HG03442 (cell line): ENCODE results near the gene ANKRD10.

Experiments
- ATAC-seq: cut with Tn5 transposase; IDR thresholded peaks from one replicate; pipeline ENCODE4 v1.9.1; 2021; ENCODE audit warnings: mild to moderate bottlenecking, moderate library complexity; ENCODE audit not compliant: unreplicated experiment

ANKRD10 gene

DNA sequence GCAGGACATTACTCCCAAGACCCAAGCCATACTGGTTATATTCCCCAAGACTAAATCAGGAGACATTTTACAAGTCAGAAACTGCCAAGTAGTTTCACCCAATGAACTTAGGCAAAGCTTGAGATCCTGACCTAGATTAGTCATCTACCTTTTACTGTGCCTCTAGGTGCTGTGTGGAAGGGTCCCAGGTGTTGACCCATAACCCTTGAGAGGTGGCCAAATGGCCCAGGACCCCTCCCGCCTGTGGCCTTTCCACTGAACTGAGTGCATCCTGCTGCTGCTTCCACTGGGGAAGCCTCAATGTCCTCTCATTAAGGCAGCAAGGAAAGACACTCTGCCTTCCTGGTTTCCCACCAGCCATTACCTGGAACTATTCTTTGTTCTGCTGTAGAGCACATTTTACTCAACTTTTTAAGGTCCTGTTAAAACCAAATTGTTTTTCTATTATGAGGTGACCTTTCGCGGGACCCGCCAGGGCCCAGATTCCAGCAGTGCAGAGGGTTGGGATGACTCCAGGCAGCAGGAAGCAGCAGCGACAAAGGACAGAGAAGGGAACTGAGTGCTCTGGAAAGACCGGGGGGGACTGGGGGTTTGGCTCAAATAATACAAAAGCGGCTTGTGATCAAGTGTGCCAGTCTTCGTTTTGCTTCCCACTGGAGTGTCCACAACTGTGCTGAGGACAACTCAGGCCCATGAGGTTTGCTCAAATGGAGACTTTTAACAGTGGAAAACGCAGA lies 27.1 kb downstream of the ANKRD10 start:
- ATAC-seq, result no peak

DNA sequence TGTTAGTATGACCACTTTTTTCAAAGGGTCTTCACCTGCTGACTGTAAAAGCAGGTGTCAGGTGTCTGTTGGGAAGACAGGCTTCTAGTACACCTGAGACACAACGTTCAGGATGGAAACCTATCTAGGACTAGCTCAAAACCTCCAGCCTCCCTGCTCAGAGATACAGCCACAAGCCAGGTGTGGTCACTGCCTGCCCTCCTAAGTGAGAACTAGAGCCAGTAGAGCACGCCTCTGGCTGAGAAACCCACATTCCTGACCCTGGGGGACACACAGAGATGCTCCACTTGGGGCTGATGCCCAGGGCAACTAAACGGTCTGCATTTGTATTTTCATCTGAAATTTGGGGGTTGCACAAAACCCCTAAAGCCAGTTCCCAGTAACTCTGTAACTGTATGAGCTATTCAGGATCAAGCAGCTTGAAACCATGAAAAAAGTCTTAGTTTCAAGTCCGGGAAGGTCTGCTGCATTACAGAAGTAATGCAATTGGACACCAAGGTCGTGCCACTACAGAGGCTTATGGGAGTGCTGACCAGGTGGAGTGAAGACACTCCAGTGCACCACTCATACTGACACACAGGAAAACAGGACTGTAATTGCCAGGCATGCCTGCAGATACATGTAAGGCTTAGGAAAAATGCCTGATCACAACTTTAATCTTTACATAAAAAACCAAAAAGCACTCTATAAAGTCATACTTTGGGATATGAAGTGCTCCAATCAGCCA lies 27.8 kb downstream of the ANKRD10 start:
- ATAC-seq, result no peak

DNA sequence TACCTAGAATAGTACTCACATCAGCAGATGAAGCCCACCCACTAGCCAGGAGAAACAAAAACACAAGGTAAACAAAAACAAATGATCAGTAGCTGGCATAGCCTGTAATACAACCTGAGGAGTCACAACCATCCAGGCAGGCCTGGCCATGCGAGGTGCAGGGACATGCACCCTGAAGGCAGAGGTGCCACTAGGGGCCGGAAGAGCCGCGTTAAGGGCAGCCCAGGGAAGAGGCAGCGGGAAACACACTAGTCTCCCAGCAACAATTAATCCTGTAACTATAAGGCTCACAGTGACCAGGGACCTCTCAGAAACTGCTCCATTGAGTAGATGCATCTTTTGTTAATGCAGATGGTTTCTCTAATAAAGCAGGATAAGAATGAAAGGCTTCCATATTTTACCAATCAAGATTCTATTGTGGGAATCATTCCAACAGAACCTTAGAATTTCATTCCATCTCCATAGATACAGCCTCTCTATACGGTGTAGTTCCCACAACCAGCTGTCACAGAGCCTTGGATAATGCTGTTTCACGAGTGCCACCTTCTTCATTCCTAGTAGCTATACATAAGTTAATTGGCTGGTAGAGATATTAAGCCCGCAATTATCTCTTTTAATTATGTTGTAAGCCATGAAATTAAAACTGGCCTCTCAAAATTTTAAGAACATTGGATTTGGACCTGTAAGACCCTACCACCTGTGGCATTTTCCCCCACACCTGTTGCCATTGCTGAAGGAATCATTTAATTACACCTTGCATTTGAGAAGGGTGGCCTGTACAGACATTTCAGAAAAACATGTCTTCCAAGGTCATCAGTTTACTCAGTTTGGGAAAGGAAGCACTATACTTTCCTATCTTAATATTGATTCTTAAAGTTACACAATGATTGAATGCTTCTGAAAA lies 28.7 kb downstream of the ANKRD10 start:
- ATAC-seq, result no peak

DNA sequence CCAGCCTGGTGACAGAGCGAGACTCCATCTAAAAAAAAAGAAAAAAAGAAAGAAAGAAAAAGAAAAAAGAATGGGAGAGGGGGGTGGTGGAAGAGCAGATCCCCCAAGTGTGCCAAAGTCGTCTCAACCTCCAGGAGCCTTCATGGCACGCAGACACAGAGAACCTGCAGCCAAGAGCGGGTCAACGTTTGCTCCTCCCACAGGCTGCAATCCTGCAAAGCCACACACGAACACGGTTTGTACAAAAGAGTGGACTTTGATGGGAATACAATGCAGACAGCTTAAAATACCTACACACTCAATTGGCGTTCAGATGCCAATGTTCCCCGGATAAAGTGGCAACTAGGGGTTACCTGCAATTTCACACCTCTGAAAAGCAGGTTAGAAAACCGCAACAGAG lies 29.4 kb downstream of the ANKRD10 start:
- no peak for ATAC-seq

DNA sequence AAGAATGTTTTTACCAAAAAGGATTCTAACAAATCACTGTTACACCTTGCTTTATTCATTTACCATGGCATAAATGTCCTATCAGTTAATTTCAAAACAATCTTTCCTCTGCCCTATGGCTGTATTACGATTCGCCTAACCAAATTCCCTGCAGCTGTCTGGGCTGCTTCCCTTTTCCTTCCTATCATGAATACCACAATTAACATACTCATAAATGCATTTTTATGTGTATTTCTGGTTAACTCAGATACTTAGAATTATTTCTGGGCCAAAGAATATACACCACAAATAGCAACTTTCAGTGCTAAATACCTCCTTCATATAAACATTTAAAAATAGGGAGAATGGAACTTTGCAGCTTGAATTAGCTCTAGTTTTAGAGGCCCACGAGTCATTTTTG lies 30.4 kb downstream of the ANKRD10 start:
- ATAC-seq, result no peak

DNA sequence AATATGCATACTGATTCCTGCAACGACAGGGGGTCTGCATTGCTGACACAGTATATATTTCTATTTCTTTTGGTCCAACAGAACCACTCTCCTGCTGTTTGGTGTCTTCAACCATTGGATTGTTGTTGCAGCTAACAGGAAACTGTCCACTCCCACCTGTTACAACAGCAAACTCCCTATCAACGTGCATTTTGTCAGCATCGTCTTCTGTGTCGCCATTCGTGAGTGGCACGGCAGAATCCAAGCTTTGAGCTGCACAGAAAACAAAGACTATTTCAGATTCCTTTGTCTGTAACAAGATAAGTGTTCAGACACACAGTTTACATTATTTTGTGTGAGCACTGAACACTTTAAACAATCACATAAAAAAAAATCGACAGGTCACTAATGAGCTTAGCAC lies 31.3 kb downstream of the ANKRD10 start:
- ATAC-seq, result no peak

DNA sequence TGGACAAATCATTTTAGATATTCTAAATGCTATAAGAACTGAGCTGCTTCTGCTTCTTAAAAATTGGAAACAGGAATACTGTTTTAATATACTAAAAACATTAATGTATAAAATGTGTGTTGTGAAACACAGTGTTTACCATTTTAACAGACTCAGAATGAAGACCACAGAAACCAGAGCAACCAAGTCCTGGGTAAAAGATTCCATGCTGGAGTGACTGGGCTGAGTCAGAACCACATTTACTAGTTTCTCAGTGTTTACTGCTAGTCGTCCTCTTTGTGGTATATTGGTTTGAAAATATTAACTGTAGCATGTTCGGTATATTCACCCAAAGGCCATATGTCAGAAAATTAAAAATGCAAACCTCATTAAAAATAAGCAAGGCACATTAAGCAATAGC lies 31.9 kb downstream of the ANKRD10 start:
- no peak for ATAC-seq

DNA sequence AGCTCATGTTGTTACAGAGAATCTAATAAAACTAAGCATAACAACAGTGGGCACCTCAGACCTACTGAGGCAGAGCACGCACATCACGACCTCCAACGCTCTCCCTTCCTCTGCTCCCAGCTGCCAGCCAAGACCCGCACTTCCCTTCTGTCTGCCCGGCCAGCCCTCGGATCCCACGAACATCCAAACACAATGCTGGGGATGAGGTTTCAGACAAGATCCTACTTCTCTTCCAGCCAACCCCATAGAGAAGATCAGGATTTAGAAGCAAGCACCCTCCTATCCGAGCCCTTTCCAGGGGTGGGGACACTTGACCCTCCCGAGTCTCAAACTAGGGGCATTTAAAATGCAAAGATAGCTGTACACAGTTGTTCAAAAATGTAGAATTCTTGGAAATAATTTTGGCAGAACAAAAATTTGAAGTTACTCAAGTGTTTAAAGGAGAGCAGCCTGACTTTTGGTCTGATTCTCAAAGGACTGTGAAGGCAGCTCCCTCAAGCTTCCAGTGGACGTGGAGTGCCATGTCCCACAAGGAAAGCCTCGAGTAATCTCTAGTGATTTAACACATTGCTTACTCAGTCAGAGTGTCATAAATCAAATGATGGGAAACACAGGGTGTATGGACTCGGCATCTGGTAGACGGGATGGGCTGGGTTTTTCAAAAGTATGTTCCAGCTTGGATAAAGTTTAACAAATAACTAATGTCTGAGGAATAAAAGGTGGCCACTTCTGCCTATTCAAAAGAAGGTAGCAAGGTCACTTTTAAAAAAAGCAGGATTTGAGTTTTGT lies 32.8 kb downstream of the ANKRD10 start:
- ATAC-seq, result no peak

DNA sequence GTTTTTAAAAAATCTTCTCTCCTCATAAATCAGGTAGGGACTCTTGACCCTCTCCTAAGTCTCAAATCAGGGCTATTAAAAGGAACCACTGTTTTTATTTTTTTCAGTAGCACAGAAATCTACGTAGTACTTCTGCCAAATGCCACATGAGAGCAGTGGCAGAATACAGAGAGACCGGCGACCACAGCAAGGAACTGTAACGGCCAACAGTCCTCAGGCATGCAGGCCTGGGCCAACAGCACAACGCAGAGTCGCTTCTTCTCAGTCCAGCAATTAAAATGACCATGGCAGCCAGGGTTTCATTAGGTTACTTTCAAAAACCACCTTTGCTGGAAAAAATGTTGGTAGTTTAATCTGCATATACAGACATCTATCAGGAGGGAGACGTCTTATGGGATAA lies 34.2 kb downstream of the ANKRD10 start:
- ATAC-seq, result no peak

DNA sequence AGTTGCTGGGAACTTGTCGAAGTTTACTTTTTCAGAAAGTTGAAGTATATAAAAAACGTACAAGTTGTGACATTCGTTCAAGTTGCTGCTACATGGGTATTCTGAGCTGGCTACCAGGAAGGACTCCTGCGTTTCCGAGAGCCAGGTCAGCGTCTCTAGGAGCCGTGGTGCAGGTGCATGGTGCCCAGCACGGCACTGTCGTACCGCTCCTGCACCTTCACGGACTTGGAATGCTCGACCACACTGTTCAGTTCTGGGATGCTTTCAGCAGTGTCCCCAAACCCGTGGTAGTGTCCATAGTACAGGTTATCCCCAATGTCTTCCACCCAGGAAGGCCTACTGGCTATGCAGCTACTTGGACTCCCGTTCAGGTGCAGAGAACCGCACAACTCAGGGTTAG lies 35.4 kb downstream of the ANKRD10 start:
- no peak for ATAC-seq

DNA sequence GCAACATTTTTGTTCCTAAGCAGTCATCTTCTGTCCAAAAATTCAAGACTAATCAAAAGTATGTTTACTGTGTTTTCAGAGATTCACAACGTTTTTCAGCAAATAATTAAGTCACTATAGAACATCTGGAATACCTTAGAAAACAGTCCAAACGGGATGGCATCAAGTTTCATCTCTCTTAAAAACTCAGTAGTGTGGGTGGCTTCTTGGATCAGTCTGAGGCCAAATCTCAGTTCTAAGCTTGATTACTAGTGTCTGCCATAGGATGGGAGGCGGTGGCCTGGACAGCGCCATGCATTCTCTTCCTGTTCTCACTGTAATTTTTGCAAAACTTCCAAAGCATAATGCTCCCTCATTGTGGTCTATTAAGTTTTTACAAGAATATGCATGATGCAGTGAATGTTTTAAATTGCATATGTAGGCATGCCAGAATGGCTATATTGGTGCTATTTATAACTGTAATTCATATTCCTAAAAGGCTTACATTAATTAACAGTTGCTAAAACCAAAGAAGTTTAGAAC lies 37.1 kb downstream of the ANKRD10 start:
- ATAC-seq, result no peak

DNA sequence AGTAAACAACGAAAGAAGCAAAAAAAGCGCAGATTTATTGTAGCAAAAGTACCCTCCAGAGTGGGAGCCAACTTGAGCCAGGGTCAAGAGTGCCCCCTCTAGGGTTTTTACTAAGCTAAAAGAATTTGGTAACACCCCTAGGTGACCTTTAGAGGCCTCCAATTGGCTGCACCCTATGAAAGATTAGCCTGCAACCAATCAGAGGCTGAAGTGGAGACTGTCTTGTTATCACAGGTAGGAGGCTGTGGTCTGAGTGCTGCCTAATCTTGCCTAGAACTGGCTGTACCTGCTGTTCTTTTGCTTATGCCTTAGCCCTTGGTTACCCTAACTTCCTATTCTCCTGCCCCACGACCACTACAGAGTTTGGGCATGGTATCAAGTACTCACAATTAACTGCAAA lies 38.3 kb downstream of the ANKRD10 start:
- no peak for ATAC-seq

DNA sequence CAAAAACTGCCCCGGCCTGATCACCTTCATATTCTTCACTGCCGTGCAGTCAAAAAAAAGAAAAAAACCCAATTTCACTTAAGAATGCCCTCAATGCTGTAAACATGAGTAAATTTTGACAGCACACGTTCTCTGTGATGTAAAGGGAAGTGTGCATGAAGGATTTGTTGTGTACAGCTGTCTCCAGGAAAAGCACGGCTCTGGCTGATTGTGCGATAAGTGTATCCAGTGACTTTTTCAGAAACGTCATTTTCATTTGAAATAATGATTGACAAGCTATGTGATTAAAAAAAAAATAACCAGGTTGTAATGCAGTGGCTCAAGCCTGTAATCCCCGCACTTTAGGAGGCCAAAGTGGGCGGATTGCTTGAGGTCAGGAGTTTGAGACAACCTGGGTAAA lies 39.6 kb downstream of the ANKRD10 start:
- no peak for ATAC-seq

DNA sequence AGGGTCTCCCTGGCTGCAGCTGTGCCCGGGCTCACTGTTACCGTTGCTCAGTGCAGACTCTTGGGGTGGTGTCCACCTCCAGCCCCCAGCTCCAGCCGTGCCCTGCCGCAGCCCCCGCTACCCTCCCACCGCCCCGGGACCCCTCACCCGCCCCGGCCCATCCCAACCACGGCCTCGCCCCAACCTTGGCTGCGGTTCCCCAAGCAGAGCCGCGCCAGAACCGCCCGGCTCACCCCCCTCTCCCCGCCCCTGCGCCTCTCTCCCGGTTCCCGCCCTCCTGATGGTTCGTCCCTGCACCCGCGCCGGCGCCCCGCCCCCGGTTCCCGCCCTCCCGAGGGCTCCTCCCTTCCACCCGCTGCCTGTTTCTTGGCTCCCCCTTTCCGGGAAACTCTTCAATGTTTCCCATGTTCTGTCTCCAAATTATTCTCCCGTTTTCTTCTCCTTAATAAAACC lies 40.3 kb downstream of the ANKRD10 start:
- ATAC-seq, result no peak

DNA sequence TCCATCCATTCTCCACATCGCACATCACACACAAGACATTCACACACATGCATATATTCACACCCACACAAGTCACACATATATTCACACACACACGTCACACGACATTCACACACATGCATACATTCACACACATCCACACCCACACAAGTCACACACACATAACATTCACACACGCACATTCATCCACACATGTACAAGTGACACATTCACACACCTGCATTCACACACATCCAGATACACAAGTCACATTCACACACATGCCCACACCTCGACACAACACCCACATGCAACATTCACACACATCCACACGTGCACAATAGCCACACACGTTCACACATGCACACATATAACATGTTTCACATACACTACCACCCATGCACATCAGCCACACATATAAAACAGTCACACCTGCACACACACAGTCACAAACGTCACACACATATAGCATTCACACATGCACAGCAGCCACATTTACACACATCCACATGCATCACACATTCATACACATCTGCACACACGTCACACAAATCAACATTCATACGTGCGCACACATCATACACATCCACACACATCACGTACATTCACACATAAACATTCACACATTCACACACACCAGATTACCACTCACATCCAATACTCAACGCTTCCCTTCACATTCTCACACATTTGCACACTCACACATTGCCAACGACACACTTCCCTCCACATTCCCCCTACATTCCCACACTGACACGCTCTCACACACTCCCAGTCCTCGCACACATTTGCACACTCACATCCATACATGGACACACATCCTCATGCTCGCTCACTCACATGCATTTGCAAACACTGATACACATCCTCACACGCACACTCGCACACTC lies 41.0 kb downstream of the ANKRD10 start:
- no peak for ATAC-seq

DNA sequence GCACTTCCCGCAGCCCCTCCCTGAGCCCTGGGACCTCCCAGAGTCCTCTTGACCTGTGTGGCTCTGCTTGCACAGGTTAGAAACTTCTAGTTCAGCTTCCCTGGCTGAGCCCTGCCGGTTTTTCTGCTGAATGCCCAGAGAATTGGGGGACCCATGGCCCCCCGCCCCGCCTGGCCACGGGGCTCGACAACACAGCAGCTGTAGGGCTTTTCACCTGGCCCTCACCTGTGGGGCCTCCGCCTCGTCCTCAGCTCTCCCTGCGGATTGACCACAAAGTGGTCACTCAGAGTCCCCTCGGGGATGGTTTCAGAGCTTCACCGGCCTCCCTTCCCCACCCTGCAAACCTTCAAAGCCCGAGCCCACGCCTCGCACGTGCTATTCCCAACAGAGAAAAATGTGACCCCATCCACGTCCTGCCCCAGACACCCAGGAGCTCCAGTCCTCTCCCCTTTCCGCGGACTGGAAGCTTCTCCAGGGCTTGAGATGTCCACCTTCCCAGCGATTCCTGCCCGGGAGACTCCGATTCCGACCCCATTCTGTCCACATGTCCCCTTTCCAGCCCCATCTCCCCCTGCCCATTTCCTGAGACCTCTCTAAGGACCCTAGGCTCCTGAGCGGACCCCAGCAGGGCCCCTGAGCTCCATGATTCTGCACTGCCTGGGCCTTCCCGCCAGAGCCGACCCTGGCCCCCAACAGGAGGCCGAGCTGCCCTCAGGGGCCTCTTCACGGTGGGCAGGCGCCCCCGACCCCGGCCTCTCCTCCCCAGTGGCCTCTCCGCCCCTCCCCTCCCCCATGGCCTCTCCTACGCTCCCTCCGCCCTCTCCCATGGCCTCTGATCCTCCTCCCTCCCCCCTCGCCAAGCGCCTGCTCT lies 41.9 kb downstream of the ANKRD10 start:
- no peak for ATAC-seq

DNA sequence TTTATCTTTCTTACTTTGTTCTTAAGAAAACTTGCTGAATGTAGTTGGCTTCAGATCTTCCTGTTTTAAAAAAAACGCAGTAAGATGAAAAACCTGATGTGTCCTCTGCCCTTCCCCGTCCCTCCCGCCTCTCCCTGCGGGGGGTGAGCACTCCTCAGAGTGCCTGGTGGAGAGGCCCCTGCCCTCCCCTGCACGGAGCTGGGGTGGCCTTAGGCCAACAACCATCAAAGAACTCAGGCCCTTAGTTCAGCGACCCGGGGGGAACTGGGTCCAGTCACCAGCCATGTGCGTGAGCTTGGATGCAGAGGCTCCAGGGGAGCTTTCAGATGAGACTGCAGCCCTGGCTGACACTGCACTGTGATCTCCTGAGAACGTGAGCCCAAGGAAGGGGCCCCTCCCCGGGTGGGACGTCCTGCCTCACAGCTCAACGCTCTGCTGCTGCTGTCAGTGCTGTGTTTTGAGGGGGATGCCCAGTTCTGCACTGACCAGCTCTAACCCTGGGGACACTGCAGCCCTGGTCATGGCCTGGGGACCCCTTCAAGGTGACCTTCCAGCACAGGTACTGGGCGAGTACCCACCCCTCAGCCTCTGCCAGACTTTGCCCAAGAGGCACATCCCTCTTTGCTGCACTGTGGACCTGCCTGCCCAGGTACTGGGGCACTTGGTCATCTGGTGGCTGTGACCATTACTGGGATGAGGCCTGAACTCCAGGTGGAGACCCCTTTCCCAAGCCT lies 42.7 kb downstream of the ANKRD10 start:
- ATAC-seq, result no peak
